RCC 7860 (cell line): Measurements from ENCODE around the gene GPR15.

ENCODE experiments used
- DNase-seq: peaks from one replicate; pipeline ENCODE4 v3.0.0-alpha.2; 2015; ENCODE audit warnings: low spot score
- FAIRE-seq: peaks from 2 replicates; lab custom pipeline; 2012; peaks lifted over from hg19 to GRCh38; lab: Jason Lieb, UNC

Gene GPR15

GRCh38 chr3:98529856-98530459, 1.8 kb upstream of the GPR15 start:
- no peak for FAIRE-seq
- DNase-seq, result no peak

GRCh38 chr3:98530676-98531075, 1.1 kb upstream of the GPR15 start:
- DNase-seq (no peak), FAIRE-seq (no peak)

GRCh38 chr3:98532275-98532637, 478 bp downstream of the GPR15 start:
- no peak for DNase-seq
- FAIRE-seq, result no peak

GRCh38 chr3:98532709-98533571, 1.2 kb downstream of the GPR15 start:
- no peak for FAIRE-seq
- no peak for DNase-seq

GRCh38 chr3:98534168-98534567, 2.4 kb downstream of the GPR15 start:
- DNase-seq (no peak), FAIRE-seq (peak; percentile 51)

- no peak for DNase-seq
- FAIRE-seq, result no peak
Observed at GRCh38 chr3:98534734-98535133, 3.0 kb downstream of the GPR15 start.

- DNase-seq (peak; percentile 88), FAIRE-seq (peak; percentile 99)
Observed at GRCh38 chr3:98536456-98537017, 4.8 kb downstream of the GPR15 start.

DNA sequence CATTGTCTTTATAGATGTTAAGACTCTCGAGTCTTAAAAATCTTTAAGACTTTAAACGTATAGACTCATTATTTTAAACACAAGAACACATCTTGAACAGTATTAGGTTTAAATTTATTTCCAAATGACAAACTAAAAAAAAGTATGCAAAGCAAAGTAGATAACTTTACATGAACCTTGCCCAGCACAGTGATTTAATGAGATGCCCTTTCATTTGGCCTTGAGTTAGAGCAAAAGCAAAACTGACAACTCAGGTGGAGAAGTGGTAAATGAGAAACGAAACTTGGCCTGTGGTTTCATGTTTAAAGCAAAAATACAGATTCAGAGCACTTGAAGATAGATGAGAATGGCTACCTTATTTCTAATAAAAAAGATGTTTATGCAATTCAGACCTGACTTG, 8.6 kb downstream of the GPR15 start:
- no peak for FAIRE-seq
- DNase-seq, result no peak

- DNase-seq, result peak; percentile 33
- peak; percentile 26 for FAIRE-seq
Observed at GRCh38 chr3:98541695-98542094, 9.9 kb downstream of the GPR15 start.

GRCh38 chr3:98542623-98543022, 10.8 kb downstream of the GPR15 start:
- no peak for FAIRE-seq

DNA sequence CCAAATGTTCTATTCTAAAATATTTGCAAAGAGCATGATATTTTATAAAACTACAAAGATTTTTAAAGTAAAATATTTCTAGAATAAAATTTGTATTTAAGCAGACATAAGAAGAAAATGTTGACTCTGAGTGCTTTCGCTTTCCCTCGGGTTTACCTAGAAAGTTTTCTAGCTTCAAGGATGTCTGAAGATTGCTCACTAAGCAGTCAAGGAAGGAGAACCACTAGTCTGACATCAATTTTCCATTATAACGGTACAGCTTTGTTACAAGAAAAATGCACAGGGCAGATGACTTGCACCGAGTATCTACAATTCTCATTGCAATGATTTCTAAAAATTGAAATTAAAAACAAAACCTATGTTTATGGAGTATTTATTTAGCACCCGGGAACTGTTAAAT, 14.2 kb downstream of the GPR15 start:
- DNase-seq, result no peak

More at GRCh38 chr3:98542623-98543022, 10.8 kb downstream of the GPR15 start:
- DNase-seq, result no peak

DNA sequence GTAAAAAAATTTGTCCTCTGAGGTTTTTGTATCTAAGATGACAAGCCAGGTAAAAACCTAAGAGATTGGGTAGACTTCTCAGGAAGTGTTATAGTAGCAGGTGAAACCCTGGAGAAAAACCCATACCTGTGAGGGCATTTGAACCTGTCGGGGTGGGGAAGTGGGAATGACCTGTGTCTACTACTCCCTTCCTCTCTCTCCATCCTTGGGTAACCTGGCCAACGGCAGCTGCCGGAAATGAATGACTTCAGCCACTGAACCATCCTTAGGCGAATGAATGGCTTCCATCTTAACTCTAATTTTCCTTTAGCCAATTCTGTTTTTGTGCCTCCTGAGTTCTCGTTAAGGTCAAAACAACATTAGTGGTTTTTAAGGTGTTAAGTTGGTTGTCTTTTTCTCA, 16.8 kb downstream of the GPR15 start:
- no peak for FAIRE-seq
- DNase-seq, result no peak

More for the DNA sequence above, 14.2 kb downstream of the GPR15 start:
- FAIRE-seq, result no peak

DNA sequence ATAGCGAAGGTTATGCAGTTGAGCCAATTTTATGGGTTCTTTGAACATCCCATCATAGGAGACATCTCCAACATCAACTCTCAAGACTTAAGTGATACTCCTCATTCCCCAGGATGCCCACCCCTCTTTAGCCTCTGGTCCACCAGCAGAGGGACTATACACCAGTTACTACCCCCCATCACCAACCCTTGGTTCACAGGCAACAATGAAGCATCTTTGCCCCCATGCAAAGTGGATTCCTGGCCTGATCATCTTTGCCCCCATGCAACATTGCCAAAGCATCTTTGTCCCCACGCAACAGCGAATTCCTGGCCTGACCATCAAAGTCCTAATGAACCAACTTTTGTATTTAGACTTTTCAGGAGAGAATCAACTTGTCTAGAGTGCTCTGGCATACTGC, 19.1 kb downstream of the GPR15 start:
- FAIRE-seq (no peak), DNase-seq (no peak)

GRCh38 chr3:98551236-98551635, 19.5 kb downstream of the GPR15 start:
- DNase-seq, result no peak
- FAIRE-seq, result no peak

DNA sequence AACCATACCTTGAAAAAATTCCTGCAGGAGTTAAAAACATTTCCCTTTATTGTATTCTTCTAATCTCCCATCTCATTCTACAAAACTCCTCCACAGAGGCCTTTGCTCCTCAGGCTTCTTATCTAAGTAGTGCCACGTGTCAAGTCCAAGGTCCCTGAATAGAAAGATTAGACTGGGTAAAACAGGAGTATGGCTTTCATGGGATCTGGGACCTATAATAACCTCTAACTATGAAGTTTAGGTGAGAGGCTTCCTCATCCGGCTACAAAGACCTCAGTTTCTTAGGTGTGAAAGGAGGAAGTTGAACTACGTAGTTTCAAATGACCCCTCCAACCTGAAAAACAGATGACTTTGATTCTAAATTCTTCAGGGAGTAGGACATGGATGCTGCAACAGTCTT, 20.0 kb downstream of the GPR15 start:
- DNase-seq (no peak), FAIRE-seq (no peak)

GRCh38 chr3:98552232-98553020, 20.6 kb downstream of the GPR15 start:
- FAIRE-seq (no peak), DNase-seq (no peak)

DNA sequence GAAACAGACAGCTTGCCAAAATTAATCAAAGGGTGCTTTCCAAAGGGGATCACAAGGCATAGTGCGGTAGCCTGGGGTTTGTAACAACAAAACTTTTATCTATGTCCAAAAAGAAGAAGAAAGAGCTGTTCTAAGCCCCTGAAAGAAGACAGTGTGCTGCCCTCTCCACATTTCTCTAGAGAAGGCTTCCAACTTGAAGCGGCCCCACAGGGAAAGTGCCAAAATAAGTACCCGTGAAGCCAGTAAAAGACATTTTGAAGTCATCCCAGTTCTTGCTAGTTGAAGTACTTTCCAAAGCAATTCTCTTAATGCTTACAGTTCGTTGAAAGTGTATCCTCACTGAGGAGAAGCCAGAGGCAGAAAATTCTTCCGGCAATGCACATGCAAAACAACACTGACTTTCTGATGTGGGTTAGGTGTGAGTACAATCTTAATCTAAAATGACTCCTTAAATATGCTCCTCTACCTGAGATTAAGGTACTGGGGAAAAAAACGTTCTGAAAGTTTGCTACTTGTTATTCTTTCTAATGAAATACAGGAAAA, 21.3 kb downstream of the GPR15 start:
- FAIRE-seq (no peak), DNase-seq (no peak)

DNA sequence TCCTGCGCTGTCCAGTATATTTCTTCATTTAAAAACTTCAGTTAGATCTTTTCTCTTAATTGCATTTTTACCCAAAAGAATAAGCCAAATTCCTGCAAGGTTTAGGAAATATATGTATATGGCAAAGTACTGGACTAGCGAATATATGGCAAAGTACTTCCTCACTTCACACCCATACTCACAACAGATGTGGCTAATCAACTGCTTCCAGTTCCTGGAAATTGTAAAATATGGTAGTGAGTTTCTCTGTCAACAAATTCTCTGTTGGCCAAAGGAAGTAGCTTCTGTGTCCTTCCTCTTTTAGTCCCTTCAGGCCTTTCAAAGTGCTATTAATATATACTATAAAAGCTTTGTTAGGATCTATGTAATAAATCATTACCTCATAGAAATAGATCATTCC, 22.0 kb downstream of the GPR15 start:
- FAIRE-seq, result no peak
- DNase-seq, result no peak

GRCh38 chr3:98554580-98554979, 22.8 kb downstream of the GPR15 start:
- FAIRE-seq, result no peak
- no peak for DNase-seq

DNA sequence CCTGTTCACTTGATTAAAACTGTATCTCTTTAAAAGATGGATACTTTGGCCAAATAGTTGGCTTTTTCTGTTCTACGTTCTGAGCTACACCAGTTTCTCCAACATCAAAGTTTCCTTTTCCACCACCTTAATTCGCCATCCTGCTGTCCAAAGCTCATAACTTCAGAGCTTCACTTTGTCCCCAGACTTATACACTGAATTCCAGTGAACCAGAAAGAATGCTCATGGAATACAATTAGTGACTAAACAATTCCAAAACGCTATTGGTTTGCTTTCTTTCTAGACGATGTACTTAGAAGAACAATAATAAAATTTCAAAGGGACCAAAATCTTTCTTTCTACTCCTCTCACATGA, 23.2 kb downstream of the GPR15 start:
- DNase-seq (no peak), FAIRE-seq (peak; percentile 5)
